Calu3 (cell line): ENCODE data around the gene OR2F1. TPM values are rescaled to one million over a fixed set of nuclear protein-coding genes. Genes with fewer than 3 reads are reported as not detected.

Experiments
- BruUV-seq: library from RNA; stranded (reverse); fragments of 400-500 nt; replicated peaks from 2 replicates; lab custom pipeline; 2021; lab: Mats Ljungman, UMichigan
- CTCF ChIA-PET: fragments of 300-600 bp; sonication (Branson Sonifier 250); formaldehyde crosslinking; loops from one replicate; lab custom pipeline; 2022; ENCODE audit warnings: antibody characterized with exemption; lab: Charles Lee
- DNase-seq: peaks from one replicate; pipeline ENCODE4 v3.0.0; 2022
- H3K27ac Mint-ChIP-seq: one replicate; pipeline ENCODE4 v1.8.0; 2022; ENCODE audit warnings: mixed read lengths; ENCODE audit not compliant: unreplicated experiment
- H3K27me3 Mint-ChIP-seq: one replicate; pipeline ENCODE4 v1.8.0; 2022; ENCODE audit warnings: mixed read lengths; ENCODE audit not compliant: unreplicated experiment
- H3K36me3 Mint-ChIP-seq: one replicate; pipeline ENCODE4 v1.8.0; 2022; ENCODE audit warnings: mild to moderate bottlenecking, moderate library complexity, mixed read lengths; ENCODE audit not compliant: insufficient read depth, unreplicated experiment
- H3K4me1 Mint-ChIP-seq: one replicate; pipeline ENCODE4 v1.8.0; 2022; ENCODE audit warnings: mild to moderate bottlenecking, low read depth, mixed read lengths; ENCODE audit not compliant: unreplicated experiment
- H3K4me3 Mint-ChIP-seq: one replicate; pipeline ENCODE4 v1.8.0; 2022; ENCODE audit warnings: mild to moderate bottlenecking, low read depth, moderate library complexity, mixed read lengths; ENCODE audit not compliant: unreplicated experiment
- H3K9me3 Mint-ChIP-seq: one replicate; pipeline ENCODE4 v1.8.0; 2022; ENCODE audit warnings: low read depth, mixed read lengths; ENCODE audit not compliant: unreplicated experiment
- intact Hi-C: fragments of 100-400 bp; cut with micrococcal nuclease; formaldehyde crosslinking; loops from one replicate; pipeline ENCODE4 v1.10.0; 2022; ENCODE audit not compliant: unreplicated experiment
- total RNA-seq: library from RNA; stranded (reverse); gene quantifications from 2 replicates; pipeline ENCODE4 v1.2.3, GENCODE V29; 2022
- TF ChIP-seq, protein P1 (sequence below): fragments of 200-600 bp; IDR thresholded peaks from one replicate; pipeline ENCODE4 v1.8.0; 2022; ENCODE audit warnings: antibody characterized with exemption; ENCODE audit not compliant: unreplicated experiment

The OR2F1 gene
- total RNA-seq, 1 experiment from 2014 or later: not detected

DNA sequence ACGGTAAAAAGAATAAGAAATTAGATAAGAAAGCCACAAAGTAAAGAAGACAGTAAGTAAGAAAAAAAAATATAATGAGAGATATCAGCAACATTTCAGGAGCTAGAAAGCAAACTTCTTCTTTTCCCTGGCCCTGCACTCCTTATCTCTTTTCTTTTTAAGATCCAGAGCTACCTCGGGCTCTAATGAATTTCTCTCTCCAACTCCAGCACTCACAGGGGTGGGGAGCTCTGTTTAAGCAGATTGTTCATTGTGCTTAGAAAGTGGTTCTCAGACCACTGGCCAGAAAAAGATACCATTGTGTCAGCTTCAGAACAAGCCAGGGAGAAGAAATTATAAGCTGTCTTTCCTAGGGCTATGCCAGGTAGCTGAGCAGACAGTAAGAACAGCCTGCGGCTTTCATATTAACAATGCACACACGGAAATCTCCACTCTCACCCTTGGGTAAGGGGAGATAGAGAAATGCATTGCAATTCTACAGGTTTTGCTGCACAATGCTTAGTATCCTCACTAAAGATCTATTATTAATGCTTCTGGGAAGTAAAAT lies 19.3 kb downstream of the OR2F1 start:
- Mint-ChIP-seq H3K4me1 (peaks cover 21% of the 10 kb centered on the region), H3K4me3 (no peak overlapping the region), H3K9me3 (peaks cover 6% of the 10 kb centered on the region), H3K27ac (no peak overlapping the region), H3K36me3 (no peaks in the 10 kb centered on the region), H3K27me3 (no peaks in the 10 kb centered on the region)
- DNase-seq: no peak
- intact Hi-C loops: loop anchor here (5.0 kb wide), 2 partner anchors 53 to 72 kb away; partner anchors contain the start of gene TCAF1
- CTCF ChIA-PET: interaction anchor here (0.9 to 1.6 kb wide), 3 partner anchors 72 to 81 kb away, joined by 3 to 11 read pairs (median 3); partner anchors contain the start of gene TCAF1
- no TSS peak for BruUV-seq
- TF ChIP-seq, protein P1, sequence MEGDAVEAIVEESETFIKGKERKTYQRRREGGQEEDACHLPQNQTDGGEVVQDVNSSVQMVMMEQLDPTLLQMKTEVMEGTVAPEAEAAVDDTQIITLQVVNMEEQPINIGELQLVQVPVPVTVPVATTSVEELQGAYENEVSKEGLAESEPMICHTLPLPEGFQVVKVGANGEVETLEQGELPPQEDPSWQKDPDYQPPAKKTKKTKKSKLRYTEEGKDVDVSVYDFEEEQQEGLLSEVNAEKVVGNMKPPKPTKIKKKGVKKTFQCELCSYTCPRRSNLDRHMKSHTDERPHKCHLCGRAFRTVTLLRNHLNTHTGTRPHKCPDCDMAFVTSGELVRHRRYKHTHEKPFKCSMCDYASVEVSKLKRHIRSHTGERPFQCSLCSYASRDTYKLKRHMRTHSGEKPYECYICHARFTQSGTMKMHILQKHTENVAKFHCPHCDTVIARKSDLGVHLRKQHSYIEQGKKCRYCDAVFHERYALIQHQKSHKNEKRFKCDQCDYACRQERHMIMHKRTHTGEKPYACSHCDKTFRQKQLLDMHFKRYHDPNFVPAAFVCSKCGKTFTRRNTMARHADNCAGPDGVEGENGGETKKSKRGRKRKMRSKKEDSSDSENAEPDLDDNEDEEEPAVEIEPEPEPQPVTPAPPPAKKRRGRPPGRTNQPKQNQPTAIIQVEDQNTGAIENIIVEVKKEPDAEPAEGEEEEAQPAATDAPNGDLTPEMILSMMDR: no peak

DNA sequence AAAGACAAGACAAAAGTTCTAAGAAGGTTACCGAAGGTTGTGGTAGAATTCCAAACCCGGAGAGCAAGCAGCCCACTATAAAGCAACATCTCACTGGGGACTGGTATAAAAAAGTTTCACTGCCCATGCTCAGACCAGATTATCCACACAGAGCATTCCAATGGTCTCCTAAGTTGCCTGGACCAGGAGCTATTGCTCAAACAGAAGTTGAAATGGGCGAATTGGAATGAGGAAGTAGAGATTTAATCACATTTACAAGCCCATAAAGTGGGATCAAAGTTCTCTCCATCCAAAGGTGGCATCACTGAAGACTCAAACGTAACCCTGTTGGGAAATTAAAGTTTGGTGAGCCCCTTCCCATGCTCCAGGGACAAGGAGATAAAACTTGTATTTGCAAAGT lies 19.8 kb downstream of the OR2F1 start:
- no peak overlapping the region for H3K27ac Mint-ChIP-seq
- no peaks in the 10 kb centered on the region for H3K36me3 Mint-ChIP-seq
- TF ChIP-seq, protein P1: no peak
- H3K9me3 Mint-ChIP-seq: peaks cover 6% of the 10 kb centered on the region
- no peak overlapping the region for H3K4me3 Mint-ChIP-seq
- H3K27me3 Mint-ChIP-seq: no peaks in the 10 kb centered on the region
- peaks cover 26% of the 10 kb centered on the region for H3K4me1 Mint-ChIP-seq
- peak; percentile 23 for DNase-seq
- intact Hi-C loops: loop anchor here (5.0 kb wide), 2 partner anchors 53 to 72 kb away; partner anchors contain the start of gene TCAF1
- CTCF ChIA-PET: interaction anchor here (0.9 to 1.6 kb wide), 3 partner anchors 73 to 82 kb away, joined by 3 to 11 read pairs (median 3); partner anchors contain the start of gene TCAF1
- BruUV-seq: no TSS peak

DNA sequence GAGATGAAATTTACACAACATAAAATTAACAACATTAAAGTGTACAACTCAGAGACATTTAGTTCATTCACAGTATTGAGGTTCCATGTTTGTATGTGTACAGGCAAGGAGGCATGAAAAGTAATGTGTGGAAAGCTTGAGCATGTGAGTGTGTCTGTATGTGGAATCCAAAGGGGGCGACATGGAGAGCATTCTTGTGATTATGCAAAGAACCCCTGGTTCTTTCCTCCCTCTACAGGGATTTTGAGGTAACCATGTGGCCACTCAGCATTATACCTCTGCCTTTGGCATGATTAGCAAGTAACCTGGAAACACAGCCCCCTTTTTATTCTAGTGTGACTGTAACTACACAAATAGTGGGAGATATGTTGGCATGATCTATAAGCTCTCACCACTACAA lies 21.0 kb downstream of the OR2F1 start:
- TF ChIP-seq, protein P1: no peak
- CTCF ChIA-PET: interaction anchor here (1.1 kb wide), 1 partner anchor 74 kb away, joined by 3 read pairs; the partner anchor contains the start of gene TCAF1
- H3K27ac Mint-ChIP-seq: no peak overlapping the region
- DNase-seq: no peak
- no peaks in the 10 kb centered on the region for H3K36me3 Mint-ChIP-seq
- BruUV-seq: no TSS peak
- no peak overlapping the region for H3K4me3 Mint-ChIP-seq
- H3K27me3 Mint-ChIP-seq: no peaks in the 10 kb centered on the region
- H3K4me1 Mint-ChIP-seq: peaks cover 37% of the 10 kb centered on the region
- intact Hi-C loops: no loop called here
- H3K9me3 Mint-ChIP-seq: peaks cover 3% of the 10 kb centered on the region

DNA sequence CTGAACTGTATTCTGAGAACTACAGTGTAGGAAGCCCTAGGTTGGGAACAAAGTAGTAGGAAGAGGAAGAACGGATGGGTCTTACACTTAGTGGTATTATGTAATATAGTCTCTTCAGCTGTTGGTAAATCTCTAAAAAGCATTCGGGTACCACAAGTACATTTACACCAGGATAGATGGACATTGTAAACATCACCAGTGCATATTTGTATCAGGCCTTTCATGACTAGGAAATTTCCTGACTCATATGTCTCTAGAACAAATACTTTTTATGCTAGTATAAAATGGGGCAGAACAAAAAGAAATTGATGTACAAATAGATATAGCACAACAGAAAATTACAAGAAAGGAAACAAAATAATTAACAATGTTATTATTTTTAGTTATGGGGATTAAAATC lies 23.9 kb downstream of the OR2F1 start:
- Mint-ChIP-seq H3K27me3 (no peaks in the 10 kb centered on the region), H3K27ac (no peak overlapping the region), H3K4me1 (peaks cover 41% of the 10 kb centered on the region), H3K9me3 (peaks cover 3% of the 10 kb centered on the region), H3K36me3 (no peaks in the 10 kb centered on the region), H3K4me3 (no peak overlapping the region)
- DNase-seq: no peak
- BruUV-seq: no TSS peak
- TF ChIP-seq, protein P1: no peak
- CTCF ChIA-PET: no interaction called here
- intact Hi-C loops: no loop called here
